MM.1S (cell line): ENCODE data around the gene EXOC6.
A peak's percentile ranks its signal among the peaks of the same experiment; 100 is the strongest.

Experiments
- DNase-seq: peaks from one replicate; pipeline ENCODE4 v3.0.0-alpha.2; 2015
- H2AFZ ChIP-seq: fragments of 300-600 bp; sonication (generic); 2 replicates; pipeline ENCODE4 v1.6.0; 2016; ENCODE audit warnings: antibody characterized with exemption, low read length
- H3F3A ChIP-seq: fragments of 300-600 bp; sonication (generic); 2 replicates; pipeline ENCODE4 v1.6.1; 2016; ENCODE audit warnings: mild to moderate bottlenecking, antibody characterized with exemption, low read length, moderate library complexity, mixed read lengths; ENCODE audit not compliant: insufficient read depth
- H3K27ac ChIP-seq: fragments of 300-600 bp; sonication (generic); 2 replicates; pipeline ENCODE4 v1.5.1; 2016; ENCODE audit warnings: mild to moderate bottlenecking, low read length
- H3K27me3 ChIP-seq: fragments of 300-600 bp; sonication (generic); replicated peaks from 2 replicates; pipeline ENCODE4 v1.6.0; 2016; ENCODE audit warnings: low read length; ENCODE audit not compliant: insufficient read depth
- H3K36me3 ChIP-seq: fragments of 300-600 bp; sonication (generic); replicated peaks from 2 replicates; pipeline ENCODE4 v1.6.1; 2016; ENCODE audit warnings: mild to moderate bottlenecking, low read length, mixed read lengths; ENCODE audit not compliant: insufficient read depth
- H3K4me1 ChIP-seq: fragments of 300-600 bp; sonication (generic); 2 replicates; pipeline ENCODE4 v1.6.1; 2016; ENCODE audit warnings: low read length, mixed read lengths
- H3K4me2 ChIP-seq: fragments of 300-600 bp; sonication (generic); 2 replicates; pipeline ENCODE4 v1.6.0; 2016; ENCODE audit warnings: low read depth, low read length
- H3K4me3 ChIP-seq: fragments of 300-600 bp; sonication (generic); 2 replicates; pipeline ENCODE4 v1.5.1; 2016; ENCODE audit warnings: low read length, mixed read lengths
- H3K79me2 ChIP-seq: fragments of 300-600 bp; sonication (generic); 2 replicates; pipeline ENCODE4 v1.6.1; 2016; ENCODE audit warnings: mixed run types, low read length, mixed read lengths
- H3K9ac ChIP-seq: fragments of 300-600 bp; sonication (generic); 2 replicates; pipeline ENCODE4 v1.6.1; 2016; ENCODE audit warnings: low read length, mixed read lengths
- H3K9me2 ChIP-seq: fragments of 300-600 bp; sonication (generic); replicated peaks from 2 replicates; pipeline ENCODE4 v1.6.1; 2016; ENCODE audit warnings: mild to moderate bottlenecking, low read length, mixed read lengths; ENCODE audit not compliant: insufficient read depth
- H3K9me3 ChIP-seq: fragments of 300-600 bp; sonication (generic); replicated peaks from 2 replicates; pipeline ENCODE4 v1.6.1; 2016; ENCODE audit warnings: mild to moderate bottlenecking, low read length, mixed read lengths; ENCODE audit not compliant: insufficient read depth
- H4K20me1 ChIP-seq: fragments of 300-600 bp; sonication (generic); 2 replicates; pipeline ENCODE4 v1.6.1; 2016; ENCODE audit warnings: mild to moderate bottlenecking, low read length, moderate library complexity, mixed read lengths; ENCODE audit not compliant: insufficient read depth
- CTCF ChIP-seq: fragments of 300-600 bp; sonication (generic); IDR thresholded peaks from 2 replicates; pipeline ENCODE4 v1.5.1; 2016; ENCODE audit warnings: antibody characterized with exemption, low read length, mixed read lengths
- EZH2 ChIP-seq: fragments of 300-600 bp; sonication (generic); optimal IDR thresholded peaks from 2 replicates; pipeline ENCODE3; 2017; ENCODE audit warnings: low read depth, mild to moderate bottlenecking, antibody characterized with exemption, low read length, mixed read lengths
- EZH2phosphoT487 ChIP-seq: fragments of 300-600 bp; sonication (generic); IDR thresholded peaks from 2 replicates; pipeline ENCODE4 v1.6.1; 2018; ENCODE audit warnings: antibody characterized with exemption, low read length

Gene EXOC6

GRCh38 chr10:93030409-93030808, 182.1 kb downstream of the EXOC6 start:
- H2AFZ ChIP-seq = no peak overlapping the region
- H3K27me3 ChIP-seq = no peaks in the 10 kb centered on the region
- H3K4me1 ChIP-seq = peaks cover 33% of the 10 kb centered on the region
- no peaks in the 10 kb centered on the region for H3K9me3 ChIP-seq
- H3K36me3 ChIP-seq = no peaks in the 10 kb centered on the region
- no peak for TF ChIP-seq EZH2phosphoT487
- TF ChIP-seq EZH2 = no peak
- no peak for TF ChIP-seq CTCF
- peaks cover 20% of the 10 kb centered on the region for H3F3A ChIP-seq
- no peaks in the 10 kb centered on the region for H3K79me2 ChIP-seq
- no peak overlapping the region for H3K4me3 ChIP-seq
- H3K9me2 ChIP-seq = no peaks in the 10 kb centered on the region
- DNase-seq = no peak
- H4K20me1 ChIP-seq = no peaks in the 10 kb centered on the region
- no peak overlapping the region for H3K9ac ChIP-seq
- H3K4me2 ChIP-seq = no peak overlapping the region; the same call in 1 of the 2 replicates
- no peak overlapping the region; the same call in 1 of the 2 replicates for H3K27ac ChIP-seq

DNA sequence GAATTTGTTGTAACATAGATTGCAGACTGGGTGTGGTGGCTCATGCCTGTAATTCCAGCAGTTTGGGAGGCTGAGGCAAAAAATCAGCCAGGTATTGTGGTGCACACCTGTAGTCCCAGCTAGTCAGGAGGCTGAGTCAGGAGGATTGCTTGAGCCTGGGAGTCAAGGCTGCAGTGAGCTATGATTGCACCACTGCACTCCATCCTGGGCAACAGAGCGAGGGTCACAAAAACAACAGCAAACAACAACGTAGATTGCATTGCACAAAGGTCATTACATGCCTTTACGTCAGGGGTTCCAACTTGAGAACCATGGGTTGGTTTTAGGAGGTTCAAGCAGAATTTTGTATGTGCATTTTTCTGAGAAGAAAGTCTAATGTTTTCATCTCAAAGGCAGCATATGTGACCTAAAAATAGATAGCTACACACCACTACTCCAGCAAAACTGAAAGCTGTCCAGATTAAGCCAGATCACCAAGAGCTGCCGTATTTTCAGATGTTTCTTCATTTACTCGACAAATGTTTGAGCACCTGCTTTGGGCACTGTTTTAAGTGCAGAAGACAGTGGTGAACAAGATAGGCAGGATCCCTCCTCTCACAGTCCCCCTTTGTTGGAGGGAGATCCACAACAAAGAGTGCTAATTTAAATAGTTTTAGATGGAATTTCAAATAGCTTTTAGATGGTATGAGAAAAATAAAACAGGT, 183.9 kb downstream of the EXOC6 start:
- Histone ChIP-seq H3K9me3 (no peaks in the 10 kb centered on the region), H3K9ac (peak overlapping the region; percentile 23; the same call in 1 of the 2 replicates), H2AFZ (0 out of 2 replicates have a peak overlapping the region, but pooled peaks have one; percentile 7), H3K4me2 (peak overlapping the region; percentile 51), H3K79me2 (no peaks in the 10 kb centered on the region), H3K4me3 (peak overlapping the region; percentile 8), H3K36me3 (no peaks in the 10 kb centered on the region), H3K4me1 (peaks cover 33% of the 10 kb centered on the region), H3F3A (peaks cover 20% of the 10 kb centered on the region), H4K20me1 (no peaks in the 10 kb centered on the region), H3K27me3 (no peaks in the 10 kb centered on the region), H3K9me2 (no peaks in the 10 kb centered on the region), H3K27ac (peak overlapping the region; percentile 70)
- TF ChIP-seq EZH2 (no peak), EZH2phosphoT487 (no peak), CTCF (no peak)
- peak; percentile 85 for DNase-seq

DNA sequence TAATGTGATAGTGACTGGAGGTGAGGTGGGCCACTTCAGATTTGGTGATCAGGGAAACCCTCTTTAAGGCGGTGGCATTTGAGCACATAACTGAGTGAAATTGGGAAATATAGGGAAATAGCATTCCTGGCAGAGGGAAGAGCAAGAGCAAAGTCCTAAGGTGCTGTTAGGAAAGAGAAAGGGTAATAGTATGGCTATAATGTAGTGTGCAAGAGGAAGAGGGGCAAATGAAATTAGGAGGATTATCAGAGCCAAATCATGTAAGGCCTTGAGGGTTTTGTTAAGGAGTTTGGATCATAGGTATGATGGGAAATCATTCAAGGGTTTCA, 184.5 kb downstream of the EXOC6 start:
- Histone ChIP-seq H3F3A (peaks cover 20% of the 10 kb centered on the region), H3K4me3 (peak overlapping the region; percentile 8), H3K4me1 (peaks cover 33% of the 10 kb centered on the region), H3K27me3 (no peaks in the 10 kb centered on the region), H4K20me1 (no peaks in the 10 kb centered on the region), H3K36me3 (no peaks in the 10 kb centered on the region), H3K9me2 (no peaks in the 10 kb centered on the region), H3K4me2 (peak overlapping the region; percentile 51), H3K9ac (peak overlapping the region; percentile 23; the same call in 1 of the 2 replicates), H3K9me3 (no peaks in the 10 kb centered on the region), H3K27ac (peak overlapping the region; percentile 70), H3K79me2 (no peaks in the 10 kb centered on the region), H2AFZ (0 out of 2 replicates have a peak overlapping the region, but pooled peaks have one; percentile 7)
- DNase-seq = no peak
- TF ChIP-seq EZH2phosphoT487 = no peak
- no peak for TF ChIP-seq EZH2
- no peak for TF ChIP-seq CTCF
